ENCODE results near the gene PIH1D1.
A peak's percentile ranks its signal among the peaks of the same experiment; 100 is the strongest.
"Not testable (repeated sequence)": the region's sequence is repeated elsewhere in the genome, so short reads cannot be mapped to it uniquely, and the experiment has no call there.

Gene PIH1D1

GRCh38 chr19:49455773-49456172 lies 4.2 kb upstream of the PIH1D1 start:
- no peak for DNase-seq (ENCODE audit: low spot score)

- no peak for DNase-seq (ENCODE audit: low spot score)
These were observed 2.2 kb upstream of the PIH1D1 start for GRCh38 chr19:49453757-49454240.

- DNase-seq (ENCODE audit: low spot score), result peak; percentile 100
These were observed 1.6 kb upstream of the PIH1D1 start, which contains the start of gene ALDH16A1 for GRCh38 chr19:49453013-49453756. ALDH16A1 (plus strand) TSS chr19:49453225; CDS start chr19:49453332, 107 bp downstream.

- DNase-seq (ENCODE audit: low spot score), result no peak
These were observed 1.2 kb downstream of the PIH1D1 start for GRCh38 chr19:49450405-49450804.

GRCh38 chr19:49448432-49448786 lies 3.2 kb downstream of the PIH1D1 start:
- DNase-seq (ENCODE audit: low spot score), result no peak

GRCh38 chr19:49447485-49448431 lies 3.9 kb downstream of the PIH1D1 start:
- DNase-seq (ENCODE audit: low spot score), result no peak

- no peak for DNase-seq (ENCODE audit: low spot score)
These were observed 5.6 kb downstream of the PIH1D1 start for GRCh38 chr19:49445997-49446396.

GRCh38 chr19:49444100-49444700 lies 7.4 kb downstream of the PIH1D1 start:
- DNase-seq (ENCODE audit: low spot score), result not testable (repeated sequence)

- DNase-seq (ENCODE audit: low spot score), result peak; percentile 96
These were observed 8.1 kb downstream of the PIH1D1 start for GRCh38 chr19:49443366-49444099.

- DNase-seq (ENCODE audit: low spot score), result peak; percentile 98
These were observed 8.7 kb downstream of the PIH1D1 start for GRCh38 chr19:49442771-49443365.

- DNase-seq (ENCODE audit: low spot score), result no peak
These were observed 9.3 kb downstream of the PIH1D1 start for GRCh38 chr19:49442354-49442753.

- no peak for DNase-seq (ENCODE audit: low spot score)
These were observed 9.7 kb downstream of the PIH1D1 start for GRCh38 chr19:49441960-49442350.

GRCh38 chr19:49441210-49441959 lies 10.2 kb downstream of the PIH1D1 start, which contains the start of gene SLC17A7:
SLC17A7 (minus strand) TSS chr19:49441527; CDS start chr19:49441379, 148 bp downstream.
- peak; percentile 85 for DNase-seq (ENCODE audit: low spot score)

- DNase-seq (ENCODE audit: low spot score), result no peak
These were observed 11.0 kb downstream of the PIH1D1 start for GRCh38 chr19:49440439-49441209.

- no peak for DNase-seq (ENCODE audit: low spot score)
These were observed 11.8 kb downstream of the PIH1D1 start for GRCh38 chr19:49439836-49440235.

- no peak for DNase-seq (ENCODE audit: low spot score)
These were observed 13.4 kb downstream of the PIH1D1 start for GRCh38 chr19:49438261-49438660.

- no peak for DNase-seq (ENCODE audit: low spot score)
These were observed 14.4 kb downstream of the PIH1D1 start for GRCh38 chr19:49437231-49437630.

- DNase-seq (ENCODE audit: low spot score), result peak; percentile 85
These were observed 15.1 kb downstream of the PIH1D1 start for GRCh38 chr19:49436381-49437017.

- DNase-seq (ENCODE audit: low spot score), result no peak
These were observed 15.9 kb downstream of the PIH1D1 start for GRCh38 chr19:49435670-49436069.

Measured in ecto neural progenitor cell (in vitro differentiated cells).